Measurements from ENCODE around the gene PROC. TPM values are rescaled to one million over a fixed set of nuclear protein-coding genes. Genes with fewer than 3 reads are reported as not detected.

The PROC gene
- total and polyA plus RNA-seq, 2 of the 8 experiments (the other 6 are each of a cell fraction or from before 2014, with no cell fraction given) = 1.5 to 1.6 TPM

GRCh38 chr2:127475788-127476187 lies 57.6 kb downstream of the PROC start:
- Histone ChIP-seq H3K4me3 (ENCODE audit: extremely low read depth in 1 of 4, insufficient read depth in 2 of 4, low read depth in 3 of 4, low read length in 4 of 4) (no peak overlapping the region), H3K14ac (ENCODE audit: insufficient read length) (no peak overlapping the region), H2BK12ac (ENCODE audit: low read depth, low read length) (no peak overlapping the region), H4K91ac (replicated peaks; ENCODE audit: insufficient read length, low read length) (no peak overlapping the region), H2BK120ac (replicated peaks; ENCODE audit: low read depth, low read length) (no peak overlapping the region), H2BK20ac (ENCODE audit: low read length) (no peak overlapping the region), H2BK5ac (ENCODE audit: low read depth, low read length) (no peak overlapping the region), H4K5ac (ENCODE audit: insufficient read length, low read depth, low read length) (no peak overlapping the region), H3K9me3 (ENCODE audit: insufficient read depth in 2 of 2, low read depth in 1 of 2, low read length in 1 of 2) (no peaks in the 10 kb centered on the region), H3K23me2 (ENCODE audit: low read depth, low read length) (no peaks in the 10 kb centered on the region), H2AFZ (ENCODE audit: low read length) (no peak overlapping the region), H4K8ac (ENCODE audit: extremely low read depth, insufficient read depth, low read length) (no peak overlapping the region), H3K79me1 (ENCODE audit: low read depth, low read length) (no peaks in the 10 kb centered on the region), H3K36me3 (ENCODE audit: control insufficient read depth in 2 of 4, insufficient read depth in 4 of 4, low read length in 3 of 4) (peaks cover 0 to 2% (median under 1%) of the 10 kb centered on the region in 4 experiments; a peak in 3 of 8 replicates), H3K27me3 (replicated peaks in 1 of 4; ENCODE audit: control insufficient read depth in 3 of 4, extremely low read depth in 1 of 4, insufficient read depth in 3 of 4, low read length in 3 of 4) (no peaks in the 10 kb centered on the region), H3K27ac (ENCODE audit: low read depth, low read length) (no peak overlapping the region), H2BK15ac (ENCODE audit: low read length) (no peak overlapping the region), H3K9ac (replicated peaks in 1 of 4; ENCODE audit: extremely low read depth in 1 of 4, low read depth in 3 of 4, low read length in 3 of 4) (no peak overlapping the region), H3K23ac (ENCODE audit: insufficient read length) (no peak overlapping the region), H3K79me2 (ENCODE audit: control insufficient read depth in 1 of 2, insufficient read depth in 2 of 2, low read length in 2 of 2) (no peaks in the 10 kb centered on the region), H4K20me1 (replicated peaks in 1 of 2; ENCODE audit: control insufficient read depth in 1 of 2, insufficient read depth in 2 of 2, low read length in 2 of 2) (peaks cover 0 to 2% of the 10 kb centered on the region in 2 experiments), H3K18ac (ENCODE audit: extremely low read depth, low read length) (no peak overlapping the region), H3K56ac (replicated peaks; ENCODE audit: insufficient read length, low read depth, low read length) (no peak overlapping the region), H2AK5ac (ENCODE audit: low read depth, low read length) (no peak overlapping the region), H3K4me1 (replicated peaks in 1 of 4; ENCODE audit: control insufficient read depth in 3 of 4, insufficient read depth in 4 of 4, low read length in 3 of 4) (peaks cover 3 to 11% (median 3%) of the 10 kb centered on the region in 4 experiments; a peak in 6 of 7 replicates), H3K4me2 (ENCODE audit: insufficient read depth in 1 of 2, low read depth in 2 of 2, low read length in 2 of 2) (no peak overlapping the region), H3K4ac (replicated peaks; ENCODE audit: insufficient read length, low read depth, low read length) (no peak overlapping the region)
- FAIRE-seq (no peak), DNase-seq (ENCODE audit: low read depth in 1 of 2, low spot score in 2 of 2) (no peak)
- ChIA-PET POLR2A (ENCODE audit: partially characterized antibody) (interaction anchor here (1.5 kb wide), 1 partner anchor 20 kb away, joined by 4 read pairs; no protein-coding TSS in a partner anchor), CTCF (ENCODE audit: partially characterized antibody) (interaction anchor here (0.8 to 4.9 kb wide), 4 partner anchors 20 to 38 kb away, joined by 3 to 34 read pairs (median 4); no protein-coding TSS in a partner anchor)
- TF ChIP-seq RAD21 (IDR thresholded peaks at IDR 0.05 in 1 of 2, conservative IDR thresholded peaks at IDR 0.05 in 1 of 2; ENCODE audit: low read depth in 2 of 2, low read length in 2 of 2) (no peak), BRCA1 (IDR thresholded peaks at IDR 0.05; ENCODE audit: low read depth, low read length) (no peak), SP2 (IDR thresholded peaks at IDR 0.05; ENCODE audit: low read length) (no peak), HDAC6 (IDR thresholded peaks at IDR 0.05; ENCODE audit: low read depth, low read length) (no peak), TEAD4 (IDR thresholded peaks at IDR 0.05; ENCODE audit: low read depth, low read length) (no peak), SUZ12 (IDR thresholded peaks at IDR 0.05; ENCODE audit: low read length) (no peak), ATF2 (IDR thresholded peaks at IDR 0.05; ENCODE audit: low read length) (no peak), TBP (IDR thresholded peaks at IDR 0.05; ENCODE audit: low read depth, low read length) (no peak)
- 96% methylated on average over 2 of the region's 2 CpGs; no CpG with 5 or more reads in 1 of the 2 experiments for WGBS, 2 experiments (ENCODE audit: extremely low coverage in 1 of 2, insufficient coverage in 1 of 2, insufficient read length in 1 of 2, insufficient replicate concordance in 2 of 2, low coverage in 1 of 2, low lambda C conversion rate in 2 of 2, missing lambda C conversion rate in 1 of 2)
